ENCODE measurements around the gene FLNB.
A peak's percentile ranks its signal among the peaks of the same experiment; 100 is the strongest.

FLNB gene

DNA sequence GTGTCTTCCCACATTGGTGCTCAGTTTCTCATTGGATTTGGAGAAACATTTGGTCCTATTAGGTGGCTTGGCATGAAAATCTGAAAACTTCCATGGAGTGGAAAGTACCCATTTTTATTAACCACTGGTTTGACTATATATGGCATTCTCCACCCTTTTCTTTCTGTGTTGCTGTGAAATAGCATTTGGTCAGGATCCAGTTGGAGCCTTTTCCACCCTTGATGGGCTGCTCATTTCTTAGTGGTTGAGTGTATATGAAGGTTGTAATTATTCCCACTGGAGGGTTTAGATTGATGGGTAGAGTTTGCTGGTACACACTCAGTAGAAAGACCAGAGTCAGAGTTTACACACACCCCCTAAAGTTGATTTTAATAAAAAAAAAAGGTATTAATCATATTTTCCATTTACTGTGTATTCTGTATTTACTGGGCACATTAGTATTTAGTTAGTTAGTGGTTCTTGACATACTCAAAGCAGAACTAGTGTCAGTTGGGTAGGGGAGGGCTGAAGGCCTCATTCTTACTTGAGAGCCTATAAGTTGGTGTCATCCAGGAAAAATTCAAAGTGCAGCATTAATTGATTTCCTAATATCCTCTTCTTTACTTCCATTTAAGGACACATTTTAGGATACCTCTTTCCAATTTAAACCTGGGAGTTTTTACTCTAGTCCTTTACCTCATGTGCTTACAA, 69.5 kb downstream of the FLNB start:
- DNase-seq (ENCODE audit: low spot score): no peak

DNA sequence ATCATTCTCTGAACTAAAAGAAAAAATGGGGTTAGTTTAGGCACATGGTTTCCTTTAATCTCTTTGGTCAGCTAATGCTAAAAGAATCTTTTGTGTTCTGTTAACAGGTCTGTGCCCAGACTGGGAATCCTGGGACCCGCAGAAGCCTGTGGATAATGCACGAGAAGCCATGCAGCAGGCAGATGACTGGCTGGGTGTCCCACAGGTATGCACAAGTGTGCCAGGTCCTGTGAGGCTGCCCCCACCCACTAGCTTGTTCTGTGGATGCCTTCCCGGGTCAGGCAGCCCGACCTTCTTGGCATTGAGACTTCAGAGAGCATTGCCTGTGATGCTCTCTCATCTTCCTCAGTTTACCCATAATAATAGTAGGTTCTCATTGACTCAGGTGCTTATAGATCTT, 70.4 kb downstream of the FLNB start:
- no peak for DNase-seq (ENCODE audit: low spot score)

DNA sequence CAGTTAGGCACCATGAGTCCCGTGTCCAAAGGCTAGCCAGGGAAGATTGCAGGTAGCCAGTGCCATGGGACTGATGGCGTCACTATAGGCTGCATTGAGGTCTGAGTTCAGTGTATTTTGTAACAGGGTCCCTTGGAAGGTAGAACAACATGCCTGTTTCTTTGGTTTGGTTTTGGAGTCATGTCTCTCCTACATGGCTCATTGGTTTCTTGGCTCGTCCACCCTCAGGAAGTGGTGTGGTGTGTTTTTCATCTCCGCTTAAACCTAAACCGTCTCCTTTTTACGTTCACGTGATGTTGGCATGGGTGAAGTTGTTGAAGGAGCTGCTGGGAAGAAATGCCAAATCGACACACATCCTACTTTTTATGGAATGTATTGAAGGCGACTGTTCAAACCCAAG, 71.6 kb downstream of the FLNB start:
- no peak for DNase-seq (ENCODE audit: low spot score)

DNA sequence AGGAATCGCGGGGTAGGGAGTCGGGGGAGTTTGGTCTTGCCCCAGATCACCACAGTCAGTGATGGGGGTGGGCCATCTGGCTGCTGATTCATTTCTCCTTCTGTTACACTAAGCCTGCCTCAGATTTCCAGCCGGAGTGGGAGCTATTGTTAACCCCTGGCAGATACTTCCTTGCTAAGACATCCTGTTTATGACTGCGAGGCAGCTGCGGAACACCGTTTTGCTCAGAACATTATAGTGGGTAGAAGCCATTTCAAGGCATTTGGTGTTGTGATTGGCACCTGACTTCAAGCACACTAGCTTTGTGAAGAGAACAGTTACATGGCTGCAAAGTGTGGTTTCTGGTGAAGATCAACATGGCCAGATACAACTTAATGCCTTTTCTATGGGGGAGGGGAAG, 73.8 kb downstream of the FLNB start:
- DNase-seq (ENCODE audit: low spot score): no peak

DNA sequence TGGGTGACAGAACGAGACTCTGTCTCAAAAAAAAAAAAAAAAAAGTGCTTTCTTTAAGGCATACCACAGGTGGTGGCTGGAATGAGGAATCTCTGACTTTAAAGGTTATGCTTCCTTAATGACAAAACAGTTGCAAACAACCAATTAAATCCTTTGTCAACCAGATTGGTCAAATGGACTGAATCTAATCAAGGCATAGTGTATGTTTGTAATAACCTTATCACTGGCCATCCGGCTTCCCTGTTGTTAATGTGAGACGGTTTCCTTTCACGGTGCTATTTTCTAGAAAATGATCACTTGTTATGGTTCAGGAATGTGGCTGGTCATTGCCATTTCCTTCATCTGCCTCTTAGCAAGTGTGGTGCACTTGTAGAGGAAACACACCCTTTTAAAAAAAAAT, 75.9 kb downstream of the FLNB start:
- DNase-seq (ENCODE audit: low spot score): no peak

DNA sequence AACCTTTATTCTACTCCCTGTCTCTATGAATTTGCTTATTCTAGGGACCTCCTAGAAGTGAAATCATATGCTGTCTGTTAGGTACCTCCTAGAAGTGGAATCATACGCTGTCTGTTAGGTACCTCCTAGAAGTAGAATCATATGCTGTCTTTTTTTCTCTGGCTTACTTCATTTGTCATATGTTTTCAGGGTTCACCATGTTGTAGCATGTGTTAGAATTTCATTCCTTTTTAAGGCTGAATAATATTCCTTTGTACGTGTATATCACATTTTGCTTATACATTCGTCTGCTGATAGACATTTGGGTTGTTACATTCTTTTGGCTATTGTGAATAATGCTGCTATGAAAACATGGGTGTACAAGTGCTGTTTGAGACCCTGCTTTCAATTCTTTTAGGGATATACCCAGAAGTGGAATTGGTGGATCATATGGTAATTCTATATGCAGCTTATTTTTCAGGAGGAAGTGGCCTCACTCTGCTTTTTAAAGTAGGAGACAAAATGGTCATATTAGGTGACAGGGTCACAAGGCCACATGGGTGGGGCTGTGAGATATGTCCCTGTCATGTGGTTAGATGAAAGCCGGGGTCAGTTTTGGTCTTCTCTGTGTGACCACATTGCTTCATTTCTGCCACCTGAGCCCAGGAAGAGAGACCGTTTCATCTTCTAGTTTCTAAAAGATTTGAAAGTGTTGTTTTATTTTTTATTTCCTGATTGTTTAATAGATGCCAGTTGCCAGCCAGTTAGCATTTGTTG, 76.7 kb downstream of the FLNB start:
- no peak for DNase-seq (ENCODE audit: low spot score)

DNA sequence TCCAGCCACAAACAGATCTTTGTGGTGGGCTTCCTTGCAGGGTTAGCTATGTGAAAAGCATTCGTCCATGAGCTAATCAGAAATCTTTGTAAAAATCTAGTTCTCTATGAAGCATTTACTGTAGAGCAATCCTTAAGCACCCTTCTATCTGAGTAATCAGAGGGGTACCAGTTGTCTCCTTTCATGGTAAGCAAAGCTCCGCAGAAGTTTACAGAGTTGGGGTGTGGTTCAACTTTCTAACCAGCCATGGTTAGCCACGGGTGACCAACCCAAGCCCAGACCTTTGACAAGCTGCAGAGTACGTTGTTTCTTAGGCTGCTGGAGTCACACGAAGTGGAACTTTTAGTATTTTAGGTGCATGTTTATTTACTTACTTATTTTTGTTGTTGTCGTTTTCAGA, 77.4 kb downstream of the FLNB start:
- no peak for DNase-seq (ENCODE audit: low spot score)

DNA sequence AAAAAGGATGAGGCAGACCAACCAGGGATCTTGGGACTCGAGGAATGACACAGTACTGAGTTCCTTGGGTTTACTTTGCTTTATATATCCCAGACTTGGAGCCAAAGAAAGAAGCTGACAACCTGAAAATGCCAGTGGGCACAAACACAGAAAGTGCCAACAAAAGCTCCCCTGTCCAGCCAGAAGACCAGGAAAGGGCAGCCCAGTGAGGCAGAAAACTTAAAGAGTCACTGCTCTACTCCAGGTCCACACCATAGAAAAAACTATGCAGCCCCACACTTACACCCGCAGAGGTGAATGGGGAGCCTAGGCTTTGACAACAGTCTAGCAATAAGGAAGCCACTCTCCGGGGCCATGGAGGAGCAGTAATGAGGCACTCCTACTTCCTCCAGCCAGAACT, 80.3 kb downstream of the FLNB start:
- no peak for DNase-seq (ENCODE audit: low spot score)

DNA sequence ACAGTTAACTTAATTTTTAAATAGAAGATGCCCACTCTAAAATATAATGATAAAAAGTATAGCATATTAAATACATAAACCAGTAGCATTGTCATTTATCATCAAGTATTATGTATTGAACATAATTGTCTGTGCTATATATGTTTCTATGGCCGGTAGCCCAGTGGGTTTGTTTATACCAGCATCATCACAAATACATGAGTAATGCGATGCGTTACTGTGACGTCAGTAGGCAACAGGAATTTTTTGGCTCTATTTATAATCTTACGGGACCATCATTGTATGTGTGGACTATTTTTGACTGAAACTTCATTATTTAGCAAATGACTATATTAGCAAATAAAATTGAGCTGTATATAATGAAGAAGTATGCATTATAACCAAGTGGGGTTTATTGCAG, 82.1 kb downstream of the FLNB start:
- DNase-seq (ENCODE audit: low spot score): no peak

DNA sequence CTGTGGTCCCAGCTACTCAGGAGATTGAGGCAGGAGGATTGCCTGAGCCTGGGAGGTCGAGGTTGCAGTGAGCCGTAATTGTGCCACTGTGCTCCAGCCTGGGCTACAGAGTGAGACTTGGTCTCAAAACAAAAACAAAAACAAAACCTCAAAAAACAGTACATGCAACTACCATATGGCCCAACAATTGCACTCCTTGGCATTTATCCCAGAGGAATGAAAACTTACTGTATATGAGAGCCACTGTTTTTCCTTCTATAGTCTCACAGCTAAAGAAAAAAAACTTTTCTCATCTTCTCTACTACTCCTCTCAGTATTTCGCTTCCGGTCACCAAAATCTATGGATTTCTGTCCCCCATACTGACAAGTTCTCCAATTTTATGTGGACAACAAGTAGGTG, 84.3 kb downstream of the FLNB start:
- no peak for DNase-seq (ENCODE audit: low spot score)

DNA sequence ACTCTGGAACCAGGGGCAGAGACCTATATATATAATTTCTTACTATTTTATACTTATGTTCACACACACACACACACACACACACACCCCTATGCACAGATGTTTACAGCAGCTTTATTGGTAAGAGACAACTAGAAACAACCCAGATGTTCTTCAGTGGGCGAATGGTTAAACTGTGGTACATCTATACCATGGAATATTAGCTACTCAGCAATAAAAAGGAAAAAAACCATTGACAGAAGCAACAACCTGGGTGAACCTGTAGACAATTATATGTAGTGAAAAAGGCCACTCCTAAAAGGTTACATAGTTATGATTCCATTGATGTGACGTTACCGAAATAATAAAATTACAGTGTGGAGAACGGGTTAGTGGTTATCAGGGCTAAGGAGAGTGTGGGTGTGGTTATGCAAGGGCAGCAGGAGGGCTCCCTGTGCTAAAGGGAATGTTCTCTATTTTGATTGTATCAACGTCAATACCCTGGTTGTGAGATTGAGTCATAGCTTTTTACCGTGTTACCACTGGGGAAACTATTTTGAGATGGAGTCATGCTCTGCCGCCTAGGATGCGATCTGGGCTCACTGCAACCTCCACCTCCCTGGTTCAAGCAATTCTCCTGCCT, 85.5 kb downstream of the FLNB start:
- DNase-seq (ENCODE audit: low spot score): no peak

DNA sequence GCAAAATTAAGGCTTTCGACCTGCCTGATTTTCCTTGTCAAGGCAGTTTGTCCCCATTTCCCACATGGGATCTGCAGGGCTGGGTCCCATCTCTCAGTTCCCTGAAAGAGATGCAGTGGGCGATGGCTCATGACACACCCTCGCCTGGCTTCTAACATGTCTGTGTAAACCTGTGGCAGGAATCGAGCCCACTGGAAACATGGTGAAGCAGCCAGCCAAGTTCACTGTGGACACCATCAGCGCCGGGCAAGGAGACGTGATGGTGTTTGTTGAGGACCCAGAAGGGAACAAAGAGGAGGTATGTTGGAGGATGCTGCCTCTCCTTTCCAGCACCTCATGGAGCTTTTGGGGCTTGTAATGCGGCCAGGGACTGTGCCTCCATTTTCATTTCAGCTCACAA, 86.4 kb downstream of the FLNB start:
- no peak for DNase-seq (ENCODE audit: low spot score)

DNA sequence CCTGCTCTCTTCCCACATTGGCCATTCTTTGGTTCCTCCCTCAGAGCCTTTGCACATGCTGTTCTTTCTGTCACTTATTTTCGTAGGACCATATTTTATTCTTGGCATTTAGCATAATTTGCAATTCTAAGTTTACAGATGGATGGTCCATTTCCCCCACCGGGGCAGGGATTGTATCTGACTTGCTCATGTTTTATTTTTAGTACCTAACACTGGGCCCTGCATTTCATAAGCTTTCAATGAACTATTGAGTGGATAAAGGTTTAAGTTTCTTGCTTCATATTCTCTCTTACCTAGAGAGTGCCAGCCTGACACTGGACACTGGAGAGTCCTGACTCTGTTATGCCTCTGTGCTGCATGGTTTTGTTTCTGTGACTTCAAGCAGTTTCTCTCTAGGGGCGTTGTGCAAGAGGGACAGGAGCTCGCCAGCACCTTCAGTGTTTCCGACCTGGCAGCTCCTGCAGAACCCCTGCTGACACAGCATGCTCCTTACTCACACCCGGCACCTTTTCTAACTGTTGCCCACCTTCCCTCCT, 87.4 kb downstream of the FLNB start:
- no peak for DNase-seq (ENCODE audit: low spot score)

DNA sequence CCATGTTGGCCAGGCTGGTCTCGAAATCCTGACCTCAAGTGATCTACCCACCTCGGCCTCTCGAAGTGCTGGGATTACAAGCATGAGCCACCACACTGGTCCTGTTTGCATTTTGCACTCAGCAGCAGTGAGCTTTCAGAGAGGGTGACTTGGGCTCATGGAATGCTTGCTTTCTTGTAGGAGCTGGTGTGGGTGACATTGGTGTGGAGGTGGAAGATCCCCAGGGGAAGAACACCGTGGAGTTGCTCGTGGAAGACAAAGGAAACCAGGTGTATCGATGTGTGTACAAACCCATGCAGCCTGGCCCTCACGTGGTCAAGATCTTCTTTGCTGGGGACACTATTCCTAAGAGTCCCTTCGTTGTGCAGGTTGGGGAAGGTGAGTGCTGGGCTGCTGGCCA, 90.3 kb downstream of the FLNB start:
- no peak for DNase-seq (ENCODE audit: low spot score)

DNA sequence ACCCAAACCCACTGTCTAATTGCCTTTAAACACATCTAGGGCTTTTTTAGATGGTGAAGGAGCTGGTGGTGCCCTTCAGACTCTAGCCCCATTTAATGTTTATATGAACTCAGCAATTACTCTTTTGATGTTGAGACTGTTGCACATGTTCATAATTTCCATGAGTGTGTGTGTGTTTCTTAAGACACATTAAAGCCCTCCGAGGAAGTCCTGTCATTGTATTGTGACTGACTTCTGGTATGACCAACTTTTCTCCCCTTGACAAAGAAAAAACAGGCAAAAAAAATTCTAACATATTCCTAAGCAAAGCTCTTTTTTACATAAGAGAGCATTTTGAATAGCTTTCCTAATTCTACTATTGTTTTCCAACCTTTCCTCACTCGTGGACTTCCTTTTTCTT, 91.6 kb downstream of the FLNB start:
- no peak for DNase-seq (ENCODE audit: low spot score)

DNA sequence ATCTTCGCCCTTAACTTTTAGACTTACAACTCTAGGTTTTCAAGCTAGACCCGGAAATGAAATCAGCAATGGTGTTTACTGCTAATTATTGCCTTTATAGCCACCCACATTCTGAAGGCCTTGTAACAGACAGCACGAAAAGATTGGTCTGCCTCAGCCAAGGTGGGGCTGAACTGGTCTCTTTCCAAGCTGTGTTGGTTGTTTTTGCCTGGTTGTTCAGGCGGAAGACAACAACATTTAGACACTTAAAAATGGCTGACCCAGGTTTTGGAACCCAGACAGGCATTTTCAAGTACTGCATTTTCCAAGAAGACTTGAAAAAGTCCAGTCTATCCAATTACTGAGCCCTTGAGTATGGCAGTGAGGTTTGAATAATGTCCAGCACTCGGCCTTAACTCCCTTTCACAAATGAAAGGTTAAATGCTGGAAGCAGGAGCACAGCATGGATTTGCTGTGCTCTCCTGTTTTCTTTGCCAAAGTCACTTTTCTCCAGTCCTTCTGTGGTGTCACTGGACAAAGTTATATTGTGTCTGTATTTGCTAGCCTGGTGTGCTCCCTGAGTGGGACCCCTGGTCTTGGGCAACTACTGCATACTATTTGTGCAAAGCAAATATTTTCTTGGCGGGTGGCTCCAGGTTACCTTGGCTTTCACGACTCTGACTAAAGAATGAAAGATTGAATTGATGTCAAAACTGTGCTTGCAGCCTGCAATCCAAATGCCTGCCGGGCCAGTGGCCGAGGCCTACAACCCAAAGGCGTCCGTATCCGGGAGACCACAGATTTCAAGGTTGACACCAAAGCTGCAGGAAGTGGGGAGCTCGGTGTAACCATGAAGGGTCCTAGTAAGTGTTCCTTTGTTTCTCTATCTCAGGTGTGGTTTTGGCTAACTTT, 93.5 kb downstream of the FLNB start:
- DNase-seq (ENCODE audit: low spot score): peak; percentile 27

DNA sequence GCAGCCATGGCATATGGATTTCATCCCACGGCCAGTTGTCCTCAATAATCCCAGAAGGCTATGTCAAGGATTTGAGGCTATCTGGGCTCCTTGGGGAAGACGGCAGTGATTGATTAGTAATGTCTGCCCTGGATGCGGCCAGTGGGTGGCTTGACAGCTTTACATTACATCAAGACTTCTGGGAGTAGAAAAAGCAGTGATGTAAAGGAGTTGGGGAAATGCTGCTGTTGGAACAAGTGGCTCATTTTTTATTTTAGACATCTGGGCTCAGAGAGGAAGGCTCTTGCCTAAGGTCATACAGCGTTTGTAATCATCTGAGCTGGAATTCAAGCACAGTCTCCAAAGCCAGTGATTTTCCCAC, 94.1 kb downstream of the FLNB start:
- no peak for DNase-seq (ENCODE audit: low spot score)

DNA sequence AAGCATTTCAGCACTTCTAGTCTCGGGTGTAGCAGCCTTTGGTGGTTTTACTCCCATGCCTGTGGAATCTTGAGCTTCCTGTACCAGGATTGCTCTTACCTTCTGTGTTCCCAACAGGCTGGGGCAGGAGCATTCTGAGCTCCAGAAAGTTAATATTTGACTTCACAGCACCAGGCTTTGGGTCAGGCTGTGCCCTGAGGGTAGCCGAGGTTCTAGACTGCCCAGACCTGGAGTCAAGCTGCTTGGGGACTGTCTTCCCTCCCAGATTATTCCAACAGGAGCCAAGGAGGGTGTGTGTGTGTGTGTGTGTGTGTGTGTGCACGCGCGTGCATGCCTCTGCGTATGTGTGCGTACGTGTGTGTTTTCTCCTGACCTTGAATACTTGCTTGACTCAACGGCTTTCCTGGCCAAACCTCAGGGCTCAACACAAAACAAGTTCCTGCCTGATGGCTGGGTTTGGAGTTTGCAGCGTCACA, 94.8 kb downstream of the FLNB start:
- no peak for DNase-seq (ENCODE audit: low spot score)

DNA sequence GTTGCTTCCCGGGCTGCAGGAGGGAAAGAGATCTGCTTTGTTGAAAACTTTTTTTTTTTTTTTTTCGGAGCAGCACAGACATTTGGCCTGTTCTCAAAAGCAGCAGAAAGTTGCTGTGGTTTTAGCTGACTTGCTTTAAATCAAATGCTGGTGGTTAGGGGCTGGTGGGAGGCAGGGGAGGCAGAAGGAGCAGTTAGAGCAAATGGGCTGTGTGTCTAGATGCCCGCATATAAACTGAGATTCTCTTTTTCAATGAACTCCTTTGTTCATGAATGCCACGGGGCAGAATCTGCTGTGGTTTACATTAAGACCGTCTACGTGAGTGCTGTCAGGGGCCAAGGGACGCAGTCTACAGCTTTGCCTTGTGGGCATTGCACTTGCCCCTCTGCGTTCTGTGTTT, 95.9 kb downstream of the FLNB start:
- DNase-seq (ENCODE audit: low spot score): no peak

DNA sequence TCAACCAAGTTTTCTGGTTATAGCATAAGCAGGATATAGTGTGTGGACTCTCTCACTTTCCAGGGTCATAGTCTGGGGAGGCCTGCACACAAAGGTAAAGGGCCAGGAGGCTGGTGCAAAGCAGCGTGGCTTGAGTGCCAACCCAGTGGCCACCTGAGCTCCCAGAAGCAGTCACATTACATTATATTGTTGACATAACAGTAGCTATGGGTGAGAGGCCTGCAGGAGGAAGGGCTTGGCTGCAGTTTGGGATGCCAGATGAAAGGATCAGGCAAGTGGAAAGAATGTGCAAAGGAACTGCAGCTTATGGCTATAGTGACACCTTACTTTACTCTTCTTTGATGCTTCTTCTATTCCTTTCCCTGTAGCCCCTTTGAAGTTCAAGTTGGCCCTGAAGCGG, 96.5 kb downstream of the FLNB start:
- no peak for DNase-seq (ENCODE audit: low spot score)

DNA sequence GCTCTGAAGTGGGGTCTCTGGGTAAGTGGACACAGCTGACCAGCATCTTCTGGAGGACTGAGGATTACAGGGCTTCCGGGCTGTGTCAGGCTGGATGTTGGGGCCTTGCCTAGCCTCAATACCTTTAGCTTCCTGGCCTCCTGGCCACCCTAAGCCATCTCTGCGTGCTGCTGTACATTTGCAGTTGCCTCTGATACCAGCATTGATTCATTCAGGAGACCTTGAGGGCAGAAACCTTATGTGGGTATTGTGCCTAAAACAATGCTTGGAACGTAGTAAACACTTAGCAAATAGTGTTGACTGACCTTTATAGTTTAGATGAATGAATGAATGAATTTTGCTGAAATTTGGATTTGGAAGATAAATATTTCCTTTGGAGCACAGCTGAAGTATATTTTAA, 97.0 kb downstream of the FLNB start:
- DNase-seq (ENCODE audit: low spot score): no peak

DNA sequence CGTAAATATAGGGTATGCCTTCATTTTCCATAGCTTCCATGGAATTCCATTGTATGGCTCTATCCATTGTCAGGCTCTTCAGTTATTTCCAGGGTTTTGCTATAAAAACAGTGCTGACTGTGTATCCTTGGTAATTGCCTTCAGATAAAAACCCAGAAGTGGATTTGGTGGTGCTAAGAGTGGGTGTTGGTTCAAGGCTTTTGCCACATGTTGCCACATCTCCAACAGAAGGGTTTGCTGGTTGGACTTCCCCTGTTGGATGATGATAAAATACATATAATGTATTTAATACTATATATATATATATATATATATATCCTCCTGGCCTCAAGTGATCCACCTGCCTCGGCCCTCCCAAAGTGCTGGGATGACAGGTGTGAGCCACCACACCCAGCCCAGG, 97.8 kb downstream of the FLNB start:
- no peak for DNase-seq (ENCODE audit: low spot score)
